ENCODE data around the gene COL18A1.
"Not testable (repeated sequence)": the region's sequence is repeated elsewhere in the genome, so short reads cannot be mapped to it uniquely, and the experiment has no call there.

GRCh38 chr21:45527151-45527999 lies 122.4 kb downstream of the COL18A1 start:
- not testable (repeated sequence) for TF ChIP-seq CTCF (IDR thresholded peaks at IDR 0.05); EZH2 (IDR thresholded peaks at IDR 0.05; ENCODE audit: borderline replicate concordance, insufficient read depth, low read depth, low read length, poor library complexity, severe bottlenecking)
